Caco-2 (cell line): ENCODE results near the gene PAX4. TPM values are rescaled to one million over a fixed set of nuclear protein-coding genes. Genes with fewer than 3 reads are reported as not detected.

Experiments used
- BruUV-seq: library from RNA; stranded (reverse); fragments of 400-500 nt; replicated peaks from 2 replicates; lab custom pipeline; 2021; lab: Mats Ljungman, UMichigan
- CTCF ChIA-PET: fragments of 300-600 bp; sonication (Branson Sonifier 250); formaldehyde crosslinking; loops from one replicate; lab custom pipeline; 2022; ENCODE audit warnings: antibody characterized with exemption; lab: Charles Lee
- POLR2A ChIA-PET: fragments of 300-600 bp; sonication (Branson Sonifier 250); formaldehyde crosslinking; loops from one replicate; lab custom pipeline; 2022; ENCODE audit warnings: antibody characterized with exemption; lab: Charles Lee
- DNase-seq, 2 experiments: peaks; one replicate each; pipeline versions ENCODE4 v3.0.0 to v3.0.0-alpha.2; 2020 to 2022
- H3K27me3 ChIP-seq: replicated peaks from 2 replicates; pipeline ENCODE4 v1.6.0; 2011; ENCODE audit warnings: low read length; ENCODE audit not compliant: control insufficient read depth, insufficient read depth
- H3K36me3 ChIP-seq: 2 replicates; pipeline ENCODE4 v1.5.1; 2011; ENCODE audit warnings: low read length; ENCODE audit not compliant: control insufficient read depth, insufficient read depth
- H3K4me1 ChIP-seq: fragments of 250-450 bp; sonication (Bioruptor Pico); 2 replicates; pipeline ENCODE4 v1.5.1; 2020; ENCODE audit warnings: mild to moderate bottlenecking
- H3K4me3 ChIP-seq: 2 replicates; pipeline ENCODE4 v1.5.1; 2011; ENCODE audit warnings: low read depth, mild to moderate bottlenecking, control low read depth, low read length
- H3K9me3 ChIP-seq: fragments of 250-450 bp; sonication (Bioruptor Pico); 2 replicates; pipeline ENCODE4 v1.5.1; 2020; ENCODE audit warnings: mild to moderate bottlenecking, moderate library complexity
- H3K27ac Mint-ChIP-seq: one replicate; pipeline ENCODE4 v1.8.0; 2022; ENCODE audit warnings: mixed read lengths; ENCODE audit not compliant: unreplicated experiment
- H3K27me3 Mint-ChIP-seq: one replicate; pipeline ENCODE4 v1.8.0; 2022; ENCODE audit warnings: mixed read lengths; ENCODE audit not compliant: insufficient read depth, unreplicated experiment
- H3K36me3 Mint-ChIP-seq: one replicate; pipeline ENCODE4 v1.8.0; 2022; ENCODE audit warnings: mild to moderate bottlenecking, mixed read lengths; ENCODE audit not compliant: insufficient read depth, unreplicated experiment
- H3K4me1 Mint-ChIP-seq: one replicate; pipeline ENCODE4 v1.8.0; 2022; ENCODE audit warnings: low read depth, mixed read lengths; ENCODE audit not compliant: unreplicated experiment
- H3K4me3 Mint-ChIP-seq: one replicate; pipeline ENCODE4 v1.8.0; 2022; ENCODE audit warnings: mild to moderate bottlenecking, moderate library complexity, mixed read lengths; ENCODE audit not compliant: unreplicated experiment
- H3K9me3 Mint-ChIP-seq: one replicate; pipeline ENCODE4 v1.8.0; 2022; ENCODE audit warnings: mixed read lengths; ENCODE audit not compliant: unreplicated experiment
- CTCF ChIP-seq, 2 experiments: fragments of 200-600 bp in 1 of 2; IDR thresholded peaks; 1 replicate in 1 of 2; 2 replicates in 1 of 2; pipeline versions ENCODE4 v1.5.1 to v1.8.0; 2011 to 2022; ENCODE audit warnings: antibody characterized with exemption in 1 of 2, control low read depth in 1 of 2, inconsistent platforms in 1 of 2, low read depth in 1 of 2, low read length in 1 of 2, mild to moderate bottlenecking in 1 of 2, moderate library complexity in 1 of 2; ENCODE audit not compliant: insufficient read depth in 1 of 2, severe bottlenecking in 1 of 2, unreplicated experiment in 1 of 2
- intact Hi-C: fragments of 100-400 bp; cut with micrococcal nuclease; formaldehyde crosslinking; loops from one replicate; pipeline ENCODE4 v1.10.0; 2022; ENCODE audit not compliant: unreplicated experiment
- total RNA-seq: library from RNA; stranded (reverse); gene quantifications from 2 replicates; pipeline ENCODE4 v1.2.3, GENCODE V29; 2022

The PAX4 gene
- total RNA-seq, 1 experiment from 2014 or later = not detected

GRCh38 chr7:127652333-127653248, 34.6 kb upstream of the PAX4 start:
- CTCF ChIA-PET = no interaction called here
- BruUV-seq = TSS peak; percentile 33

GRCh38 chr7:127651556-127652332, 33.8 kb upstream of the PAX4 start, which contains the start of gene SND1:
Gene SND1 (plus strand): TSS chr7:127652194. CDS start chr7:127652374, 180 bp downstream.
- peaks cover 18% of the 10 kb centered on the region for H3K4me1 Mint-ChIP-seq
- H3K4me1 ChIP-seq = peaks cover 13% of the 10 kb centered on the region
- H3K36me3 ChIP-seq = no peaks in the 10 kb centered on the region
- no peaks in the 10 kb centered on the region for H3K27me3 ChIP-seq
- peak; percentile 100 for DNase-seq
- no TSS peak for BruUV-seq
- intact Hi-C loops = loop anchor here (1.0 to 5.0 kb wide), 4 partner anchors 9 to 259 kb away; partner anchors contain the start of genes ARF5 and ZNF800
- peak within 1 kb of the TSS; percentile 98 for H3K4me3 ChIP-seq
- no peaks in the 10 kb centered on the region for H3K9me3 Mint-ChIP-seq
- H3K27me3 Mint-ChIP-seq = no peaks in the 10 kb centered on the region
- H3K9me3 ChIP-seq = no peaks in the 10 kb centered on the region
- H3K27ac Mint-ChIP-seq = no peak within 1 kb of the TSS
- ChIA-PET POLR2A (interaction anchor here (0.6 to 1.2 kb wide), 6 partner anchors 10 to 189 kb away, joined by 3 to 9 read pairs (median 4); partner anchors contain the start of genes ARF5 and GCC1), CTCF (interaction anchor here (1.3 kb wide), 1 partner anchor 63 kb away, joined by 4 read pairs; the partner anchor contains the start of gene ARF5)
- peaks cover 47% of the 10 kb centered on the region for H3K36me3 Mint-ChIP-seq
- no peak within 1 kb of the TSS for H3K4me3 Mint-ChIP-seq
- no peak for TF ChIP-seq CTCF (IDR thresholded peaks at IDR 0.05; ENCODE audit: insufficient read depth in 1 of 2, low read depth in 1 of 2, low read length in 1 of 2, severe bottlenecking in 1 of 2, unreplicated experiment in 1 of 2)

More at GRCh38 chr7:127652333-127653248, 34.6 kb upstream of the PAX4 start:
- intact Hi-C loops = loop anchor here (5.0 kb wide), 1 partner anchor 260 kb away; the partner anchor contains the start of gene ZNF800
- POLR2A ChIA-PET = no interaction called here
- no peak for TF ChIP-seq CTCF (IDR thresholded peaks at IDR 0.05; ENCODE audit: insufficient read depth in 1 of 2, low read depth in 1 of 2, low read length in 1 of 2, severe bottlenecking in 1 of 2, unreplicated experiment in 1 of 2)
- no peaks in the 10 kb centered on the region for H3K36me3 ChIP-seq
- H3K9me3 Mint-ChIP-seq = no peaks in the 10 kb centered on the region
- H3K27me3 Mint-ChIP-seq = no peaks in the 10 kb centered on the region
- H3K27ac Mint-ChIP-seq = no peak overlapping the region
- H3K4me1 ChIP-seq = peaks cover 13% of the 10 kb centered on the region
- no peak overlapping the region for H3K4me3 Mint-ChIP-seq
- H3K36me3 Mint-ChIP-seq = peaks cover 55% of the 10 kb centered on the region
- DNase-seq = peak in 1 of 2 experiments; percentile 31
- peak overlapping the region; percentile 98 for H3K4me3 ChIP-seq
- peaks cover 18% of the 10 kb centered on the region for H3K4me1 Mint-ChIP-seq
- H3K27me3 ChIP-seq = no peaks in the 10 kb centered on the region
- no peaks in the 10 kb centered on the region for H3K9me3 ChIP-seq
